MM.1S (cell line): Measurements from ENCODE around the gene ZNF473.

Experiments used
- DNase-seq: peaks from one replicate; pipeline ENCODE4 v3.0.0-alpha.2; 2015
- H2AFZ ChIP-seq: fragments of 300-600 bp; sonication (generic); 2 replicates; pipeline ENCODE4 v1.6.0; 2016; ENCODE audit warnings: antibody characterized with exemption, low read length
- H3F3A ChIP-seq: fragments of 300-600 bp; sonication (generic); 2 replicates; pipeline ENCODE4 v1.6.1; 2016; ENCODE audit warnings: mild to moderate bottlenecking, antibody characterized with exemption, low read length, moderate library complexity, mixed read lengths; ENCODE audit not compliant: insufficient read depth
- H3K27ac ChIP-seq: fragments of 300-600 bp; sonication (generic); 2 replicates; pipeline ENCODE4 v1.5.1; 2016; ENCODE audit warnings: mild to moderate bottlenecking, low read length
- H3K27me3 ChIP-seq: fragments of 300-600 bp; sonication (generic); replicated peaks from 2 replicates; pipeline ENCODE4 v1.6.0; 2016; ENCODE audit warnings: low read length; ENCODE audit not compliant: insufficient read depth
- H3K36me3 ChIP-seq: fragments of 300-600 bp; sonication (generic); replicated peaks from 2 replicates; pipeline ENCODE4 v1.6.1; 2016; ENCODE audit warnings: mild to moderate bottlenecking, low read length, mixed read lengths; ENCODE audit not compliant: insufficient read depth
- H3K4me1 ChIP-seq: fragments of 300-600 bp; sonication (generic); 2 replicates; pipeline ENCODE4 v1.6.1; 2016; ENCODE audit warnings: low read length, mixed read lengths
- H3K4me2 ChIP-seq: fragments of 300-600 bp; sonication (generic); 2 replicates; pipeline ENCODE4 v1.6.0; 2016; ENCODE audit warnings: low read depth, low read length
- H3K4me3 ChIP-seq: fragments of 300-600 bp; sonication (generic); 2 replicates; pipeline ENCODE4 v1.5.1; 2016; ENCODE audit warnings: low read length, mixed read lengths
- H3K79me2 ChIP-seq: fragments of 300-600 bp; sonication (generic); 2 replicates; pipeline ENCODE4 v1.6.1; 2016; ENCODE audit warnings: mixed run types, low read length, mixed read lengths
- H3K9ac ChIP-seq: fragments of 300-600 bp; sonication (generic); 2 replicates; pipeline ENCODE4 v1.6.1; 2016; ENCODE audit warnings: low read length, mixed read lengths
- H3K9me2 ChIP-seq: fragments of 300-600 bp; sonication (generic); replicated peaks from 2 replicates; pipeline ENCODE4 v1.6.1; 2016; ENCODE audit warnings: mild to moderate bottlenecking, low read length, mixed read lengths; ENCODE audit not compliant: insufficient read depth
- H3K9me3 ChIP-seq: fragments of 300-600 bp; sonication (generic); replicated peaks from 2 replicates; pipeline ENCODE4 v1.6.1; 2016; ENCODE audit warnings: mild to moderate bottlenecking, low read length, mixed read lengths; ENCODE audit not compliant: insufficient read depth
- H4K20me1 ChIP-seq: fragments of 300-600 bp; sonication (generic); 2 replicates; pipeline ENCODE4 v1.6.1; 2016; ENCODE audit warnings: mild to moderate bottlenecking, low read length, moderate library complexity, mixed read lengths; ENCODE audit not compliant: insufficient read depth
- EZH2 ChIP-seq: fragments of 300-600 bp; sonication (generic); optimal IDR thresholded peaks from 2 replicates; pipeline ENCODE3; 2017; ENCODE audit warnings: low read depth, mild to moderate bottlenecking, antibody characterized with exemption, low read length, mixed read lengths
- EZH2phosphoT487 ChIP-seq: fragments of 300-600 bp; sonication (generic); IDR thresholded peaks from 2 replicates; pipeline ENCODE4 v1.6.1; 2018; ENCODE audit warnings: antibody characterized with exemption, low read length
- TF ChIP-seq, protein P1 (sequence below): fragments of 300-600 bp; sonication (generic); IDR thresholded peaks from 2 replicates; pipeline ENCODE4 v1.5.1; 2016; ENCODE audit warnings: antibody characterized with exemption, low read length, mixed read lengths

Gene ZNF473

GRCh38 chr19:50008532-50008931 is 17.3 kb upstream of the ZNF473 start:
- no peak overlapping the region for H3K4me3 ChIP-seq
- 0 out of 2 replicates have a peak, but pooled peaks cover 3% of the 10 kb centered on the region for H3K36me3 ChIP-seq
- H3K4me2 ChIP-seq = no peak overlapping the region
- H2AFZ ChIP-seq = no peak overlapping the region
- H3K27me3 ChIP-seq = no peaks in the 10 kb centered on the region
- H3K9me2 ChIP-seq = no peaks in the 10 kb centered on the region
- no peaks in the 10 kb centered on the region for H3K79me2 ChIP-seq
- no peaks in the 10 kb centered on the region for H3F3A ChIP-seq
- no peak overlapping the region for H3K27ac ChIP-seq
- H3K9me3 ChIP-seq = no peaks in the 10 kb centered on the region
- TF ChIP-seq EZH2 (no peak), EZH2phosphoT487 (no peak)
- TF ChIP-seq, protein P1, sequence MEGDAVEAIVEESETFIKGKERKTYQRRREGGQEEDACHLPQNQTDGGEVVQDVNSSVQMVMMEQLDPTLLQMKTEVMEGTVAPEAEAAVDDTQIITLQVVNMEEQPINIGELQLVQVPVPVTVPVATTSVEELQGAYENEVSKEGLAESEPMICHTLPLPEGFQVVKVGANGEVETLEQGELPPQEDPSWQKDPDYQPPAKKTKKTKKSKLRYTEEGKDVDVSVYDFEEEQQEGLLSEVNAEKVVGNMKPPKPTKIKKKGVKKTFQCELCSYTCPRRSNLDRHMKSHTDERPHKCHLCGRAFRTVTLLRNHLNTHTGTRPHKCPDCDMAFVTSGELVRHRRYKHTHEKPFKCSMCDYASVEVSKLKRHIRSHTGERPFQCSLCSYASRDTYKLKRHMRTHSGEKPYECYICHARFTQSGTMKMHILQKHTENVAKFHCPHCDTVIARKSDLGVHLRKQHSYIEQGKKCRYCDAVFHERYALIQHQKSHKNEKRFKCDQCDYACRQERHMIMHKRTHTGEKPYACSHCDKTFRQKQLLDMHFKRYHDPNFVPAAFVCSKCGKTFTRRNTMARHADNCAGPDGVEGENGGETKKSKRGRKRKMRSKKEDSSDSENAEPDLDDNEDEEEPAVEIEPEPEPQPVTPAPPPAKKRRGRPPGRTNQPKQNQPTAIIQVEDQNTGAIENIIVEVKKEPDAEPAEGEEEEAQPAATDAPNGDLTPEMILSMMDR = no peak
- no peaks in the 10 kb centered on the region for H4K20me1 ChIP-seq
- DNase-seq = no peak
- H3K4me1 ChIP-seq = peaks cover 17% of the 10 kb centered on the region
- no peak overlapping the region for H3K9ac ChIP-seq

DNA sequence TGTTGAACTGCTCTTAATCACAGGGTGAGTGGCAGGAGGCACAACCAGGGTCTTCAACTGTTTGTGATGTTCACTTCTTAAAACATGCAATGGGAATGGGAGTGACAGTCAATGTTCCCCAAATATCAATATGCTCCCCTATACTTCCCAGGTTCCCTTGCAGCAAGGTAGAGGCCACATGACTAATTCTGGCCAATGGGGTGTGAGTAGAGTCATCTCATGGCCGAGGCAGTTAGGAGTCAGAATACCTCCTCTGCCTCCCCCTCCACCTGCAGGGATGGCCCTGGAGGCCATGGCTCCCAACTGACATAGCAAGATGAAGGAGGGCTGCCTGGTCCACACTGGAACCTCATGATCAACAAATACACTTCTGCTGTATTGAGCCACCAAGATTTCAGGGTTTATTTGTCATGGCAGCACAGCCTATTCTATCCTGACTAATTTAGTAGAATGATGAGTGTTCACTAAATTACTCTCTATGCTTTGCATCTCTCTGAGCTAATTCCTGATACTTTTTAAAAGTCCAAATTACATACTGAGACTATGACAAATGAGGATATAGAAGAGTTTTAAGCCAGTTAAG is 9.5 kb upstream of the ZNF473 start:
- H3K4me3 ChIP-seq = no peak overlapping the region
- H3K4me1 ChIP-seq = no peaks in the 10 kb centered on the region
- no peak overlapping the region for H3K9ac ChIP-seq
- H4K20me1 ChIP-seq = no peaks in the 10 kb centered on the region
- H2AFZ ChIP-seq = no peak overlapping the region
- no peaks in the 10 kb centered on the region for H3F3A ChIP-seq
- no peaks in the 10 kb centered on the region for H3K9me2 ChIP-seq
- peaks cover 7% of the 10 kb centered on the region; the same call in 1 of the 2 replicates for H3K79me2 ChIP-seq
- H3K9me3 ChIP-seq = no peaks in the 10 kb centered on the region
- TF ChIP-seq, protein P1 = no peak
- no peak for TF ChIP-seq EZH2phosphoT487
- no peak for TF ChIP-seq EZH2
- H3K27me3 ChIP-seq = no peaks in the 10 kb centered on the region
- H3K27ac ChIP-seq = no peak overlapping the region
- H3K4me2 ChIP-seq = no peak overlapping the region
- DNase-seq = no peak
- no peaks in the 10 kb centered on the region for H3K36me3 ChIP-seq

GRCh38 chr19:50020481-50020880 is 5.3 kb upstream of the ZNF473 start:
- H3F3A ChIP-seq = no peaks in the 10 kb centered on the region
- no peaks in the 10 kb centered on the region for H3K9me3 ChIP-seq
- no peaks in the 10 kb centered on the region for H3K27me3 ChIP-seq
- no peak overlapping the region for H3K4me3 ChIP-seq
- no peaks in the 10 kb centered on the region for H3K36me3 ChIP-seq
- no peaks in the 10 kb centered on the region for H3K4me1 ChIP-seq
- no peak overlapping the region for H3K9ac ChIP-seq
- no peaks in the 10 kb centered on the region for H4K20me1 ChIP-seq
- H2AFZ ChIP-seq = no peak overlapping the region
- H3K9me2 ChIP-seq = no peaks in the 10 kb centered on the region
- H3K27ac ChIP-seq = no peak overlapping the region
- no peak overlapping the region for H3K4me2 ChIP-seq
- no peak for DNase-seq
- H3K79me2 ChIP-seq = peaks cover 45% of the 10 kb centered on the region
- no peak for TF ChIP-seq EZH2phosphoT487
- no peak for TF ChIP-seq EZH2

DNA sequence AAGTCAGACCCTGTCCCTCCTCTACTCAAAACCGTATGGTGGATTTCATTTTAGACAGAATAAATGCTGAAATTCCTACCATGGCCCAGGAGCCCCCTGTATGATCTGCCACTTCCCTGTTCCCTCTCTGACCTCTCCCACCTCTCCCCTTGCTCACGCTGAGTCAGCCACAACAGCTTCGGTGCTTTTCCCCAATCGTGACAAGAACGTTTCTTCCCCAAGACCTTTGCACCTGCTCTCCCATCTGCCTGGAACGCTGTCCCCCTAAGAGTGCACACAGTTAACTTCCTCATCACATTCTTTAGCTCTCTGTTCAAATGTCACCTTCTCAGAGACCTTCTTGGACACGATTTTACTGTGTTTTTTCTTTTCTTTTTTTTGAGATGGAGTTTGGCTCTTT is 3.0 kb upstream of the ZNF473 start:
- Histone ChIP-seq H4K20me1 (no peaks in the 10 kb centered on the region), H3K4me2 (no peak overlapping the region), H3K36me3 (no peaks in the 10 kb centered on the region), H3K9me3 (no peaks in the 10 kb centered on the region), H3K9me2 (no peaks in the 10 kb centered on the region), H2AFZ (no peak overlapping the region), H3F3A (no peaks in the 10 kb centered on the region), H3K9ac (no peak overlapping the region), H3K79me2 (peaks cover 64% of the 10 kb centered on the region), H3K27ac (no peak overlapping the region), H3K4me3 (no peak overlapping the region), H3K27me3 (no peaks in the 10 kb centered on the region), H3K4me1 (no peaks in the 10 kb centered on the region)
- DNase-seq = no peak
- no peak for TF ChIP-seq EZH2
- TF ChIP-seq EZH2phosphoT487 = no peak
- TF ChIP-seq, protein P1 = no peak
